Cardiac fibroblast (primary cell): ENCODE measurements around the gene SACM1L.

Experiments used
- DNase-seq, 2 donors: peaks; one replicate each; pipeline versions ENCODE4 v3.0.0 to v3.0.0-alpha.2; 2010; ENCODE audit warnings: low read depth in 2 of 2
- H3K4me3 ChIP-seq, 2 donors: replicated peaks in 1 of 2; 1 replicate in 1 of 2; 2 replicates in 1 of 2; pipeline ENCODE4 v1.5.1; 2011; ENCODE audit warnings: low read depth in 2 of 2, low read length in 2 of 2, mild to moderate bottlenecking in 2 of 2, moderate library complexity in 1 of 2
- CTCF ChIP-seq: IDR thresholded peaks from one replicate; pipeline ENCODE4 v1.5.1; 2011; ENCODE audit warnings: low read depth, mild to moderate bottlenecking, low read length, inconsistent platforms

Gene SACM1L

GRCh38 chr3:45773714-45774449, 84.7 kb downstream of the SACM1L start:
- DNase-seq: no peak
- no peak overlapping the region for H3K4me3 ChIP-seq
- no peak for TF ChIP-seq CTCF

GRCh38 chr3:45774581-45775521, 85.7 kb downstream of the SACM1L start:
- no peak for TF ChIP-seq CTCF
- no peak for DNase-seq
- no peak overlapping the region for H3K4me3 ChIP-seq

GRCh38 chr3:45775571-45776300, 86.5 kb downstream of the SACM1L start:
- no peak for DNase-seq
- H3K4me3 ChIP-seq: no peak overlapping the region
- TF ChIP-seq CTCF: no peak

- TF ChIP-seq CTCF: no peak
- DNase-seq: no peak
- no peak overlapping the region for H3K4me3 ChIP-seq
These were observed 87.1 kb downstream of the SACM1L start for GRCh38 chr3:45776301-45776595.

- no peak overlapping the region for H3K4me3 ChIP-seq
- DNase-seq: peak in 1 of 2 donors; percentile 16
- no peak for TF ChIP-seq CTCF
These were observed 87.4 kb downstream of the SACM1L start for GRCh38 chr3:45776611-45777010.

- no peak overlapping the region for H3K4me3 ChIP-seq
- no peak for TF ChIP-seq CTCF
- no peak for DNase-seq
These were observed 88.0 kb downstream of the SACM1L start for GRCh38 chr3:45777111-45777745.
